DND-41 (cell line): ENCODE data around the gene SERTAD1.

Experiments used
- ATAC-seq: fragments of 200-7000 bp; cut with Tn5 transposase; 3 replicates; pipeline ENCODE4 v1.9.1; 2021; ENCODE audit warnings: low read depth; ENCODE audit not compliant: insufficient read depth
- DNase-seq: peaks from one replicate; pipeline ENCODE4 v3.0.0-alpha.2; 2020
- H2AFZ ChIP-seq: 2 replicates; pipeline ENCODE4 v1.6.0; 2012; ENCODE audit warnings: low read depth, low read length
- H3K27ac ChIP-seq: 2 replicates; pipeline ENCODE4 v1.5.1; 2012; ENCODE audit warnings: low read length, inconsistent platforms
- H3K27me3 ChIP-seq: fragments of 200-600 bp; sonication (generic); 2 replicates; pipeline ENCODE4 v1.6.0; 2012; ENCODE audit warnings: low read length, mild to moderate bottlenecking, inconsistent platforms; ENCODE audit not compliant: insufficient read depth, poor library complexity
- H3K36me3 ChIP-seq: 2 replicates; pipeline ENCODE4 v1.5.1; 2012; ENCODE audit warnings: low read length, inconsistent platforms; ENCODE audit not compliant: insufficient read depth
- H3K4me1 ChIP-seq: 2 replicates; pipeline ENCODE4 v1.5.1; 2012; ENCODE audit warnings: mild to moderate bottlenecking, low read length; ENCODE audit not compliant: insufficient read depth
- H3K4me2 ChIP-seq: 2 replicates; pipeline ENCODE4 v1.6.0; 2012; ENCODE audit warnings: mild to moderate bottlenecking, moderate library complexity, low read length, inconsistent platforms; ENCODE audit not compliant: insufficient read depth
- H3K4me3 ChIP-seq, 2 experiments: fragments of 200-600 bp in 1 of 2; shearing (Covaris generic) in 1 of 2; 2 replicates each; pipeline ENCODE4 v1.5.1; 2012 to 2016; ENCODE audit warnings: inconsistent platforms in 2 of 2, low read length in 2 of 2, mild to moderate bottlenecking in 2 of 2, low read depth in 1 of 2, moderate library complexity in 1 of 2
- H3K79me2 ChIP-seq: 2 replicates; pipeline ENCODE4 v1.6.0; 2012; ENCODE audit warnings: low read length, inconsistent platforms; ENCODE audit not compliant: insufficient read depth
- H3K9ac ChIP-seq: 2 replicates; pipeline ENCODE4 v1.6.0; 2012; ENCODE audit warnings: low read depth, mild to moderate bottlenecking, inconsistent platforms, low read length, moderate library complexity
- H3K9me3 ChIP-seq: 2 replicates; pipeline ENCODE4 v1.5.1; 2012; ENCODE audit warnings: low read length, moderate library complexity, mild to moderate bottlenecking, inconsistent platforms; ENCODE audit not compliant: insufficient read depth, severe bottlenecking
- H4K20me1 ChIP-seq: 2 replicates; pipeline ENCODE4 v1.6.0; 2012; ENCODE audit warnings: low read length; ENCODE audit not compliant: insufficient read depth
- CTCF ChIP-seq: IDR thresholded peaks from 2 replicates; pipeline ENCODE4 v1.5.1; 2012; ENCODE audit warnings: borderline replicate concordance, low read length, moderate library complexity, mild to moderate bottlenecking; ENCODE audit not compliant: poor library complexity, severe bottlenecking; ENCODE audit errors: extremely low read depth
- EZH2 ChIP-seq: IDR thresholded peaks from 3 replicates; pipeline ENCODE4 v1.6.1; 2012; ENCODE audit warnings: borderline replicate concordance, low read depth, mild to moderate bottlenecking, moderate library complexity, low read length, inconsistent platforms; ENCODE audit not compliant: severe bottlenecking

The SERTAD1 gene

GRCh38 chr19:40377876-40378385 is 47.9 kb downstream of the SERTAD1 start:
- Histone ChIP-seq H3K4me2 (no peak overlapping the region), H3K36me3 (peaks cover 3% of the 10 kb centered on the region; the same call in 1 of the 2 replicates), H3K4me3 (no peak overlapping the region), H4K20me1 (no peaks in the 10 kb centered on the region; the same call in 1 of the 2 replicates), H3K27ac (no peak overlapping the region), H3K9me3 (no peaks in the 10 kb centered on the region), H3K4me1 (no peaks in the 10 kb centered on the region), H2AFZ (no peak overlapping the region), H3K79me2 (no peaks in the 10 kb centered on the region), H3K27me3 (no peaks in the 10 kb centered on the region), H3K9ac (no peak overlapping the region)
- TF ChIP-seq EZH2 (no peak), CTCF (no peak)
- DNase-seq = no peak
- ATAC-seq = no peak

GRCh38 chr19:40376286-40376862 is 49.4 kb downstream of the SERTAD1 start:
- no peaks in the 10 kb centered on the region for H3K79me2 ChIP-seq
- no peaks in the 10 kb centered on the region for H3K4me1 ChIP-seq
- no peak overlapping the region for H3K4me2 ChIP-seq
- no peak overlapping the region for H3K4me3 ChIP-seq
- H3K36me3 ChIP-seq = peaks cover 16% of the 10 kb centered on the region; the same call in 1 of the 2 replicates
- H3K9me3 ChIP-seq = no peaks in the 10 kb centered on the region
- ATAC-seq (no peak), DNase-seq (no peak)
- H4K20me1 ChIP-seq = no peaks in the 10 kb centered on the region; the same call in 1 of the 2 replicates
- no peak overlapping the region for H2AFZ ChIP-seq
- H3K27me3 ChIP-seq = no peaks in the 10 kb centered on the region
- TF ChIP-seq EZH2 (no peak), CTCF (no peak)
- no peak overlapping the region for H3K9ac ChIP-seq
- no peak overlapping the region for H3K27ac ChIP-seq

GRCh38 chr19:40374084-40374483 is 51.7 kb downstream of the SERTAD1 start:
- Histone ChIP-seq H4K20me1 (no peaks in the 10 kb centered on the region), H3K9me3 (no peaks in the 10 kb centered on the region), H3K27me3 (no peaks in the 10 kb centered on the region), H3K9ac (no peak overlapping the region), H2AFZ (no peak overlapping the region), H3K4me1 (no peaks in the 10 kb centered on the region), H3K4me3 (no peak overlapping the region), H3K4me2 (no peak overlapping the region), H3K27ac (no peak overlapping the region), H3K79me2 (no peaks in the 10 kb centered on the region), H3K36me3 (peaks cover 16% of the 10 kb centered on the region; the same call in 1 of the 2 replicates)
- TF ChIP-seq CTCF (no peak), EZH2 (no peak)
- ATAC-seq (no peak), DNase-seq (no peak)

GRCh38 chr19:40371802-40372122 is 54.0 kb downstream of the SERTAD1 start:
- TF ChIP-seq EZH2 (no peak), CTCF (no peak)
- Histone ChIP-seq H3K27me3 (no peaks in the 10 kb centered on the region), H3K79me2 (no peaks in the 10 kb centered on the region), H3K4me3 (no peak overlapping the region), H3K36me3 (peaks cover 22% of the 10 kb centered on the region), H2AFZ (no peak overlapping the region), H3K27ac (no peak overlapping the region), H3K9ac (no peak overlapping the region), H3K9me3 (no peaks in the 10 kb centered on the region), H3K4me2 (no peak overlapping the region), H3K4me1 (no peaks in the 10 kb centered on the region), H4K20me1 (no peaks in the 10 kb centered on the region)
- no peak for DNase-seq
- ATAC-seq = no peak
